RWPE1 (cell line): ENCODE results near the gene CTRB1.
"Not testable (repeated sequence)": the region's sequence is repeated elsewhere in the genome, so short reads cannot be mapped to it uniquely, and the experiment has no call there.

Experiments
- CTCF ChIA-PET: fragments of 350-600 bp; sonication (Branson Sonifier 250); formaldehyde crosslinking; extraction: SDS; loops from one replicate; lab custom pipeline; 2021; lab: Yijun Ruan, JAX
- POLR2A ChIA-PET: fragments of 400-600 bp; formaldehyde crosslinking; extraction: SDS; loops from one replicate; lab custom pipeline; 2020; ENCODE audit warnings: antibody characterized with exemption; ENCODE audit not compliant: low non-redundant PET; lab: Yijun Ruan, JAX
- DNase-seq: peaks from one replicate; pipeline ENCODE4 v3.0.0; 2012; ENCODE audit warnings: low spot score
- H3K27ac ChIP-seq: fragments of 450-650 bp; 2 replicates; pipeline ENCODE4 v1.5.1; 2017
- TF ChIP-seq, protein P1 (sequence below): fragments of 450-650 bp; conservative IDR thresholded peaks from 2 replicates; pipeline ENCODE4 v1.5.1; 2017; ENCODE audit warnings: low read depth, mild to moderate bottlenecking

Gene CTRB1

DNA sequence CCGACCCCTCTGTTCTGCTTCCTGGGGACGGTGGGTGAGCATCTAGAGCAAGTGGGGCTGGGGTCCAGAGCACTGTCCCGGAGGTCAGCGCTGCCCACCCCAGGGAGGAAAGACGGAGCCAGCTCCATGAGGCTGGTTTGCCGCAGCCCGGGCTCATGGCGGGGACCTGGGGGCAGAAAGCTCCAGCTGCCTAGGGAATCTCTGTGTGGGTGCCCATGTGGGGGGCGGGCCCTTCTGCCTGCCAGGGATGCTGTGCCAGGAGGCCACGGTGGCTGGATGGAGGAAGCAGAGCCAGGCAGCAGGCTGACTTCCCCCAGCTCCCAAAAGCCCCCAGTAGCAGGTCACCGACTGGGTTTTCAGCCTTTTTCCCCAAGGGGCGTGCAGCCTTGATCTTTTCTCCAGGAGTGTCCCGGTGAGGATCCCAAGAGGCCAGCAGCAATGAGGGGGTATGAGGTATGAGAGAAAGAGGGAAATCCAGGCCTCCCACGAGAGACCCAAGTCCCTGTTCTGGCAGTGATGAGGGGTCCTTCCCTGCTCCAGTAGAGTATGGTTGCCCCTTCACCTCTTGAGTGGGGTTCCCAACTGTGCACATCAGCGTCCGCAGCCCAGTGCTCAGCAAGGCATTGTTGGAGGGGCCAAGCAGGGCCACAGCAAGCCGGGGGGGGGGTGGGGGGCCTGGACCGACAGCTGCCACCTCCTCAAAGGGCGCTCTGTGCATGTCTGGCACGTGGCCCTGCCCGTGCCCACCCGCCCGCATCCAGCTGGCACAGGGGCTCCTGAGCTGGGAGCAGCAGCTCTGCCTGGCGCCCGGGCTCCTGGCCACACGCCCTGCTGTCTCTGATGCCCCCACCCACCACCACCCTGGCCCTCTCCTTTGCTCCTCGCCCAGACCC lies 48.2 kb downstream of the CTRB1 start:
- TF ChIP-seq, protein P1, sequence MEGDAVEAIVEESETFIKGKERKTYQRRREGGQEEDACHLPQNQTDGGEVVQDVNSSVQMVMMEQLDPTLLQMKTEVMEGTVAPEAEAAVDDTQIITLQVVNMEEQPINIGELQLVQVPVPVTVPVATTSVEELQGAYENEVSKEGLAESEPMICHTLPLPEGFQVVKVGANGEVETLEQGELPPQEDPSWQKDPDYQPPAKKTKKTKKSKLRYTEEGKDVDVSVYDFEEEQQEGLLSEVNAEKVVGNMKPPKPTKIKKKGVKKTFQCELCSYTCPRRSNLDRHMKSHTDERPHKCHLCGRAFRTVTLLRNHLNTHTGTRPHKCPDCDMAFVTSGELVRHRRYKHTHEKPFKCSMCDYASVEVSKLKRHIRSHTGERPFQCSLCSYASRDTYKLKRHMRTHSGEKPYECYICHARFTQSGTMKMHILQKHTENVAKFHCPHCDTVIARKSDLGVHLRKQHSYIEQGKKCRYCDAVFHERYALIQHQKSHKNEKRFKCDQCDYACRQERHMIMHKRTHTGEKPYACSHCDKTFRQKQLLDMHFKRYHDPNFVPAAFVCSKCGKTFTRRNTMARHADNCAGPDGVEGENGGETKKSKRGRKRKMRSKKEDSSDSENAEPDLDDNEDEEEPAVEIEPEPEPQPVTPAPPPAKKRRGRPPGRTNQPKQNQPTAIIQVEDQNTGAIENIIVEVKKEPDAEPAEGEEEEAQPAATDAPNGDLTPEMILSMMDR: no peak
- no peak for DNase-seq
- ChIA-PET CTCF (interaction anchor here (0.6 to 0.7 kb wide), 2 partner anchors 21 to 33 kb away, joined by 5 to 6 read pairs; no protein-coding TSS in a partner anchor), POLR2A (interaction anchor here (1.4 kb wide), 1 partner anchor 17 kb away, joined by 4 read pairs; no protein-coding TSS in a partner anchor)
- peak overlapping the region; percentile 91 for H3K27ac ChIP-seq

DNA sequence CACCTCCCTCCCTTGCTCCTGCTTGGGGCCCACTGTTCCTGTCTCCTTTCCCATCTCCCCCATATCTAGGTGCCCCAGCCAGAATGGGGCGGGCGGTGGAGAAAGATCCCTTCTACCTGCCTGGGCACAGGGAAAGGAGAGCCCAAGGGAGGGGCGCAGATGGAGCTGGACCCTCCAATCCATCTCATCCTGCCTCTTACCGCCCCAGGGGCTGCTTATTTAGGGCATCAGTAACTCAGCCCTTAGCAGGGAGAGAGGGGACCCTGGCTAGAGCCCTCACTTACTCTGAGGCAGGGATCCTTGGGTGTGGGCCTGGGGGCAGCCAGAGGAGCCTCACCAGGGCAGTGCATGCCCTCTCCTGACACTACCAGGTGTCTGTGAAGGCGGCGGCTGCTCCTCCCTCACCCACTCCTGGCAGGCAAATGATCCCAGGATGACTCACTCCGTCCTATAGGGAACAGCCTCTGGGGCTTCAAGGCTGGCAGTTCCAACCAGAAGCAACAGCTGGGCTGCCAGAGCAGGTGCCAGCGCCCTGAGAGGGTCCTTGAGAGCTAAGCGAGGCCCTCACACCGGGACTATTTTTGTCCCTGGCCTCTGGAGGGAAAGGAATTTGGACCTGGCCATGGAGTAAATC lies 49.0 kb downstream of the CTRB1 start:
- DNase-seq: peak; percentile 95
- CTCF ChIA-PET: no interaction called here
- TF ChIP-seq, protein P1: no peak
- H3K27ac ChIP-seq: peak overlapping the region; percentile 91
- POLR2A ChIA-PET: no interaction called here

DNA sequence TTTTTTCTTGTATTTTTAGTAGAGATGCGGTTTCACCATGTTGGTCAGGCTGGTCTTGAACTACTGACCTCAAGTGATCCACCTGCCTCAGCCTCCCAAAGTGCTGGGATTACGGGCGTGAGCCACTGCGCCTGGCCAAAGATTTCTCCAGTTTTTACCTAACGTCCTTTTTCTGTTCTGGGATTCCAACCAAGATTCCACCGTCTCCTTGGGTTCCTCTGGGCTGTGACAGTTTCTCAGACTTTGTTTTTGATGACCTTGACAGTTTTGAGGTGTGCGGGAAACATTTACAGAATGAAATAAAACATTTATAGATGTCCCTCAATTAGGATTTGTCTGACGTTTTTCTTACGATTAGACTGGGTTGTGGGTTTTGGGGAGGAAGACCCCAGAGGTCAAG lies 50.6 kb downstream of the CTRB1 start:
- H3K27ac ChIP-seq, DNase-seq, POLR2A ChIA-PET: not testable (repeated sequence)
- CTCF ChIA-PET: interaction anchor here (0.7 kb wide), 1 partner anchor 20 kb away, joined by 3 read pairs; no protein-coding TSS in a partner anchor

DNA sequence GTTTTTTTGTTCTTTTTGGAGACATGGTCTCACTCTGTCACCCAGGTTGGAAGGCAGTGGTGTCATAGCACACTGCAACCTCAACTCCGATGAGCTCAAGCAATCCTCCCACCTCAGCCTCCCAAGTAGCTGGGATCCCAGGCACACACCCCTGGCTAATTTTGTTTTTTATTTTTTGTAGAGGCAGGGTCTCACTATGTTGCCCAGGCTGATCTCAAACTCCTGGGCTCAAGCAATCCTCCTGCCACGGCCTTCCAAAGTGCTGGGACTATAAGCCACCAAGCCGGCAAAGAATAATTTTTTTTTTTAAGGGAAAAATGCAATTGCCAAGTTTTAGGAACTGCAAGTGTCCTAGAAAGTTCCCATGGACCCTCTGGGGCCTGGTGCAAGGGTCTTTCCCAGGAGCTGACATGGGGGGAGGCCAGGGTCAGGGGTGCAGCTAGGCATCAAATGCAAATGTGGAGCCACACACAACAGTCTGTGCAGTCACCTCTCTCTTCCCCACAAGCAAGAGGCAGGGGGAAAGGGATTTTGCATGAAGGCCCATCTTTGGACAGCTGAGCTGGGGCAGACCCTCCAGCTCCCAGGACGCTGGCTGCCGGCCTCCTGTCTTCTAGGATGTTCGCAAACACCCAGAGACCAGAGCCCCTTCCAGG lies 52.8 kb downstream of the CTRB1 start:
- ChIA-PET CTCF (interaction anchor here (0.5 to 0.7 kb wide), 2 partner anchors 416 to 492 kb away, joined by 3 to 4 read pairs; no protein-coding TSS in a partner anchor), POLR2A (no interaction called here)
- DNase-seq: no peak
- TF ChIP-seq, protein P1: no peak
- H3K27ac ChIP-seq: peak overlapping the region; percentile 28

DNA sequence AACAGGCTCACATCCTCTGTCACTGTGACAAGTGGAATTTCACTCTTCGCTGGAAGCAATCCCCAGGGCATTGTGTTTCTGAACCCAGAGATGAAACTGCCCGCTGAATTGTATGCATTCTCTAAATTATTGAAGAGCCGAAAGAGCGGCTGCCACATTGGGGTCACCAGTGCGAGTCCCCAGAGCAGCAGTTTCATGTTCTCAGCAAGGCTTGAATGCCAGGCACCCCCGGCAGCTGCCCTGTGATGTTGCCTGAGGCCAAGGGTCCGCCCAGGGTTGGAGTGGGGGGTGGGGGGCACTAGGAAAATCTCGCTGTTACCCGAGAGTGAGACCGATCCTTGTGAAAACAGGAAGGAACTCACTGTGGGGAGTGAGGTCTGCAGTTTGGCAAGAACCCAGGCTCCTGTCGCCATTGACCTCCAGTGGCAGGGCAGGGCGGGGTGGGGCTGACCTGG lies 53.3 kb downstream of the CTRB1 start:
- ChIA-PET POLR2A (no interaction called here), CTCF (interaction anchor here (0.5 to 0.7 kb wide), 4 partner anchors 31 to 493 kb away, joined by 3 to 7 read pairs (median 4); no protein-coding TSS in a partner anchor)

DNA sequence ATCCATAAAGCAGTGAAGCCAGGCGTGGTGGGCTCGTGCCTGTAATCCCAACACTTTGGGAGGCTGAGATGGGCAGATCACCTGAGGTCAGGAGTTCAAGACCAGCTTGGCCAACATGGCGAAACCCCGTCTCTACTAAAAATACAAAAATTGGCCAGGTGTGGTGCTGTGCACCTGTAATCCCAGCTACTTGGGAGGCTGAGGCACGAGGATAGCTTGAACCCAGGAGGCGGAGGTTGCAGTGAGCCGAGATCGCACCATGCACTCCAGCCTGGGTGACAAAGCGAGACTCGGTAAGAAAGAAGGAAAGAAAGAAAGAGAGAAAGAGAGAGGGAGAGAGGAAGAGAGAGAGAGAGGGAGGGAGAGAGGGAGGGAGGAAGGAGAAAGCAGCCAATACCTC lies 53.8 kb downstream of the CTRB1 start:
- CTCF ChIA-PET: interaction anchor here (0.6 kb wide), 3 partner anchors 20 to 36 kb away, joined by 3 to 7 read pairs (median 5); no protein-coding TSS in a partner anchor
- DNase-seq, POLR2A ChIA-PET: not testable (repeated sequence)
- H3K27ac ChIP-seq: peak overlapping the region; percentile 58

More for the DNA sequence above, 53.3 kb downstream of the CTRB1 start:
- H3K27ac ChIP-seq: peak overlapping the region; percentile 28
- TF ChIP-seq, protein P1: no peak
- no peak for DNase-seq
